Vagina (tissue), 2 donors: Measurements from ENCODE around the gene ERN1.

Experiments used
- POLR2A ChIP-seq, 2 donors: fragments of 450-650 bp; IDR thresholded peaks; one replicate each; pipeline ENCODE4 v1.6.1; 2017; ENCODE audit warnings: antibody characterized with exemption in 2 of 2, mild to moderate bottlenecking in 2 of 2, moderate library complexity in 2 of 2
- TF ChIP-seq, protein P1 (sequence below), 3 experiments: fragments of 450-650 bp in 2 of 3; fragments of 200-600 bp in 1 of 3; sonication (generic) in 1 of 3; IDR thresholded peaks; one replicate each; pipeline ENCODE4 v1.5.1; 2017 to 2019; ENCODE audit warnings: antibody characterized with exemption in 3 of 3, mild to moderate bottlenecking in 2 of 3, moderate library complexity in 2 of 3

DNA sequence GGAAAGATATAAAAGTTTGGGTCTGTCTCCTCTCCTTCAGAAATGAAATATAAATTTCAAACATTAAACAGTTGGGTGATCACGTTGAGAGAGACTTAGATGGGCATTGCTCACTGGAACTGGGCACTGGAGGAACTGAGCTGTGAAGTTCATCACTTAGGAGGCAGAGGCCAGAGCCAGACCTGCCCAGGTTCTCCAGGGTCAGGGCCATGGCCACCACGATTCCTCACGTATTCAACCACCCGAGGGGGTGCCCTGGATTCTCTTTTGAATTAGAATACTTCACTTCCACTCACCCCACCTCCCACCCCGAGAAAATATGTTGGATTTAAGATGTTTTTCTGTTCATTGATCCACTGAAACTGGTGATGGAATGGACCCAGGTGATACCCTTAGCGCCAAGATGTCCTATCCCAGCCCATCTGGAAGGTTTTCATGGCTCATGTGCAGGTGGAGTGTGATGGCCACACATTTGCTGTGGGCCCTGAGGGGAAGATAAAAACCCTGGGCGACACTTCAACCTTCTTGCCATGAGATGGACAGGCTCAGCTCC lies 125.7 kb downstream of the ERN1 start:
- TF ChIP-seq, protein P1, sequence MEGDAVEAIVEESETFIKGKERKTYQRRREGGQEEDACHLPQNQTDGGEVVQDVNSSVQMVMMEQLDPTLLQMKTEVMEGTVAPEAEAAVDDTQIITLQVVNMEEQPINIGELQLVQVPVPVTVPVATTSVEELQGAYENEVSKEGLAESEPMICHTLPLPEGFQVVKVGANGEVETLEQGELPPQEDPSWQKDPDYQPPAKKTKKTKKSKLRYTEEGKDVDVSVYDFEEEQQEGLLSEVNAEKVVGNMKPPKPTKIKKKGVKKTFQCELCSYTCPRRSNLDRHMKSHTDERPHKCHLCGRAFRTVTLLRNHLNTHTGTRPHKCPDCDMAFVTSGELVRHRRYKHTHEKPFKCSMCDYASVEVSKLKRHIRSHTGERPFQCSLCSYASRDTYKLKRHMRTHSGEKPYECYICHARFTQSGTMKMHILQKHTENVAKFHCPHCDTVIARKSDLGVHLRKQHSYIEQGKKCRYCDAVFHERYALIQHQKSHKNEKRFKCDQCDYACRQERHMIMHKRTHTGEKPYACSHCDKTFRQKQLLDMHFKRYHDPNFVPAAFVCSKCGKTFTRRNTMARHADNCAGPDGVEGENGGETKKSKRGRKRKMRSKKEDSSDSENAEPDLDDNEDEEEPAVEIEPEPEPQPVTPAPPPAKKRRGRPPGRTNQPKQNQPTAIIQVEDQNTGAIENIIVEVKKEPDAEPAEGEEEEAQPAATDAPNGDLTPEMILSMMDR (IDR thresholded peaks at IDR 0.05), result no peak
- TF ChIP-seq POLR2A (IDR thresholded peaks at IDR 0.05), result no peak
